Rectal smooth muscle tissue (tissue), 1 donor: ENCODE results near the gene ADGRA1.
"Not testable (repeated sequence)": the region's sequence is repeated elsewhere in the genome, so short reads cannot be mapped to it uniquely, and the experiment has no call there.

ENCODE experiments used
- H3K27ac ChIP-seq: one replicate; pipeline ENCODE4 v1.7.0; 2013; ENCODE audit warnings: low read depth, low read length, inconsistent platforms
- H3K27me3 ChIP-seq: one replicate; pipeline ENCODE4 v1.7.0; 2013; ENCODE audit warnings: low read length; ENCODE audit not compliant: control insufficient read depth, insufficient read depth
- H3K36me3 ChIP-seq: one replicate; pipeline ENCODE4 v1.7.0; 2013; ENCODE audit warnings: low read length; ENCODE audit not compliant: control insufficient read depth, insufficient read depth
- H3K4me1 ChIP-seq: one replicate; pipeline ENCODE4 v1.7.0; 2013; ENCODE audit warnings: low read length; ENCODE audit not compliant: control insufficient read depth, insufficient read depth
- H3K4me3 ChIP-seq: one replicate; pipeline ENCODE4 v1.7.0; 2013; ENCODE audit warnings: low read length
- H3K9ac ChIP-seq: one replicate; pipeline ENCODE4 v1.7.0; 2013; ENCODE audit warnings: low read length

The ADGRA1 gene

DNA sequence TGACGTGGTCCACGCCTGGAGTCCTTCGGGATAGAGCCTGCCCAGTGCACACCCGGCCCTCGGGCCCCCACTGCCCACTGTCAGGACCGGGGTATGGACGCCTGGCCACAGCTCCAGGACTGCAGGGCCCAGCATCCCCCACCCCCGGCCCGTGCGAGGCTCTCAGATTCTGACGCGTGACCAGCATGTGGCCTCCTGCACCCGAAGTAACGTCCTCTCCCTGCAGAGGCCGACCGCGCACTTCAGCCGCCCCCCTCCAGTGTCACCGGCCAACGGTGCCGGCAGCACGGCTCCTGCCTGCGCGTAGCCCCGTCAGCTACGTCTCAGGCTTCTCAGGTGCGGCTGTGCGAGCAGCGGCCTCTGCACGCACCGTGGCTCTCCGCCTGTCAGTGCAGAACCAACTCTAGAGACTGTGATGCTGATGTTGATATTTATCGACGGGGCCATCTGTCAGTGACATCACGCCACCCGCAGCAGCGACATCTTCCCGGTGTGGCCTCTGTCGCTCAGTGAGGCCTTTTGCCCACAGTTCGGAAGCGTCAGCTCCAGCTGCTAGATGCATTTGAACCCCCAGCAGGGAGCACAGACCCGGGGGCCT is 40.1 kb upstream of the ADGRA1 start:
- H3K4me3 ChIP-seq, result no peak overlapping the region
- H3K27me3 ChIP-seq, result no peaks in the 10 kb centered on the region
- H3K4me1 ChIP-seq, result no peaks in the 10 kb centered on the region
- no peak overlapping the region for H3K9ac ChIP-seq
- no peaks in the 10 kb centered on the region for H3K36me3 ChIP-seq
- H3K27ac ChIP-seq, result no peak overlapping the region

DNA sequence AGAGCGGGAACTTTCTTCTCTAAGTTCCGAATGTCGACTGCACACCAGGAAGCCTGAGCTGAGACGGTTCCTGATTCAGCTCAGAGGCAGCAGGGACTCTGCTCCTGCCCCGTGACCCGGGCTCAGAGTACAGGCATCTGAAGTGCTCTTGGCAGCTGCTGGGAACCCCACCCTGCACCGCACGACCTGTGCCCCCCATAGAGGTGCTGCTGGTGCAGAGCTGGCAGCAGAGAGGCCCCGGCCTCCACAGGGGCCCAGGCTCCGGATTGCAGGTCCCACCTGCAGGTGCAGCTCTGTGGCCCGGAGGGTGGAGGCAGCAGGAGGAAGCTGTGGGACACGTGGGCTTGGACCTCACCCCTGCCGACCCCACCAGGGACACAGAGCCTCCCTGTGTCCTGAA is 39.5 kb upstream of the ADGRA1 start:
- Histone ChIP-seq H3K4me3 (no peak overlapping the region), H3K9ac (no peak overlapping the region), H3K27ac (no peak overlapping the region), H3K36me3 (no peaks in the 10 kb centered on the region), H3K27me3 (no peaks in the 10 kb centered on the region), H3K4me1 (no peaks in the 10 kb centered on the region)

DNA sequence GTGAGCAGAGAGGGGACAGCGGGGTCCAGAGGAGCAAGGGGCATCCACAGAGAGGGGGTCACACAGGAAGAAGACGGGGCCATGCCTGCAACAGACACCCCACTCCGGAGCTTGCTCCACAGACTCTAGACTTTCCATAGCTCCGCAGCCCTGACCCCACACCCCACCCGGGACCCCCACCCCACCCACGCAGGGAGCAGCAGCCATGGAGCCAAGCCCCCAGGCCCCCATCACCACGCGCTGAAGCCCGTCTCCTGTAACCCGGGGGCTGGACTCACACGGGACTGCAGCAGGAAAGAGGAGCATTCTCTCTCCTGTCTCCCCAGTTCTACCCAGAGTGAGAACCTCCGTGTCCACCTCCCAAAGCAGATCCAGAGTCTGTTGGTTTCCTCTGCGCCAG is 38.8 kb upstream of the ADGRA1 start:
- no peaks in the 10 kb centered on the region for H3K27me3 ChIP-seq
- no peak overlapping the region for H3K27ac ChIP-seq
- H3K36me3 ChIP-seq, result no peaks in the 10 kb centered on the region
- H3K4me1 ChIP-seq, result no peaks in the 10 kb centered on the region
- H3K9ac ChIP-seq, result no peak overlapping the region
- no peak overlapping the region for H3K4me3 ChIP-seq

GRCh38 chr10:133049639-133050038 is 38.1 kb upstream of the ADGRA1 start:
- Histone ChIP-seq H3K4me1 (no peaks in the 10 kb centered on the region), H3K4me3 (no peak overlapping the region), H3K27ac (no peak overlapping the region), H3K9ac (no peak overlapping the region), H3K27me3 (no peaks in the 10 kb centered on the region), H3K36me3 (no peaks in the 10 kb centered on the region)

DNA sequence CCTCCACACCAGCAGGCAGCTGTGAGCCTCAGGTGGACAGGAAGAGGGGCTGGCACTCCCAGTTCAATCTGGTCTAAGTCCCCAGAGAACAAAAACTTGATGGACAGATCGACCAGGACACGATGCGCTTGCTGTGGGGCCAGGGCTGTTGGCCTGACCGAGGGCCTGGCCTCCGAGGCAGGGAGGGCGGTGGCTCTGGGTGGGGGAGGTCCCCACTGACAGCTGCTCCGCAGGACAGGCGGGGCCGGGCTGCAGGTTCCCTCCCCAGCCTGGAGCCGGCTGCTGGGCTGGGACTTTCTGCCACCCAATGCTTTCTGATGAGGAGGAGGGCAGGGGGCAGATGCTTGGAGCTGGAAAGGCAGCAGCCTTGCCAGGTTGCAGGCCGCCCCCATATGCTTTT is 37.4 kb upstream of the ADGRA1 start:
- Histone ChIP-seq H3K27ac (no peak overlapping the region), H3K9ac (no peak overlapping the region), H3K4me1 (no peaks in the 10 kb centered on the region), H3K36me3 (no peaks in the 10 kb centered on the region), H3K27me3 (peaks cover under 1% of the 10 kb centered on the region), H3K4me3 (no peak overlapping the region)

DNA sequence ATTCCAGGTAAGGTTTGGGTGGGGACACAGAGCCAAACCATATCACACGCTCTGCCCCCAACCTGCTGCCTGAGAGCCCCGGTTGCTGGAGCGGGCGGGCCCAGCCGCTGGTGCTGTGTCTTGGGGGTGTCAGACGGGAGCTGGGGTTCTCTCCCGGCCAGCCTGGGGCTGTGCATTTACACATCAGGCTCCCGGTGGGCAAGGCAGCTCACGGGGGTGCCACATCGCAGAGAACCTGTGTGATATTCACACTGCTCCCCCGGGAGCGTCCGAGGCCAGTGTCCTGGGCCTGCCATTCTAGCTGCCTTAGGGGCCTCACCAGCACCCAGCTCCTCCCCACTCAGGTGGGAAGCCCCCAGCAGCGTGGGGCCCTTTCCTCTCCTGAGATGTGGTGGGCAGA is 35.6 kb upstream of the ADGRA1 start:
- Histone ChIP-seq H3K27me3 (peaks cover 3% of the 10 kb centered on the region), H3K27ac (no peak overlapping the region), H3K4me1 (no peaks in the 10 kb centered on the region), H3K9ac (no peak overlapping the region), H3K4me3 (no peak overlapping the region), H3K36me3 (no peaks in the 10 kb centered on the region)

DNA sequence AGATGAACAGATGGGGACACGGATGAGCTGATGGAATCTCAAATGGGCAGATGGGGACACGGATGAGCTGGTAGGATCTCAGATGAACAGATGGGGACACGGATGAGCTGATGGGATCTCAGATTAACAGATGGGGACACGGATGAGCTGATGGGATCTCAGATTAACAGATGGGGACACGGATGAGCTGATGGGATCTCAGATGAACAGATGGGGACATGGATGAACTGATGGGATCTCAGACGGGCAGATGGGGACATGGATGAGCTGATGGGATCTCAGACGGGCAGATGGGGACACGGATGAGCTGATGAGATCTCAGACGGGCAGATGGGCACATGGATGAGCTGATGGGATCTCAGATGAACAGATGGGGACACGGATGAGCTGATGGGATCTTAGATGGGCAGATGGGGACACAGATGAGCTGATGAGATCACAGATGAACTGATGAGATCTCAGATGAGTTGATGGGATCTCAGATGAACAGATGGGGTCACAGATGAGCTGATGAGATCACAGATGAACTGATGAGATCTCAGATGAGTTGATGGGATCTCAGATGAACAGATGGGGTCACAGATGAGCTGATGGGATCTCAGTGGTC is 34.1 kb upstream of the ADGRA1 start:
- H3K27me3 ChIP-seq, H3K4me3 ChIP-seq, H3K27ac ChIP-seq, H3K36me3 ChIP-seq, H3K9ac ChIP-seq, H3K4me1 ChIP-seq: not testable (repeated sequence)

DNA sequence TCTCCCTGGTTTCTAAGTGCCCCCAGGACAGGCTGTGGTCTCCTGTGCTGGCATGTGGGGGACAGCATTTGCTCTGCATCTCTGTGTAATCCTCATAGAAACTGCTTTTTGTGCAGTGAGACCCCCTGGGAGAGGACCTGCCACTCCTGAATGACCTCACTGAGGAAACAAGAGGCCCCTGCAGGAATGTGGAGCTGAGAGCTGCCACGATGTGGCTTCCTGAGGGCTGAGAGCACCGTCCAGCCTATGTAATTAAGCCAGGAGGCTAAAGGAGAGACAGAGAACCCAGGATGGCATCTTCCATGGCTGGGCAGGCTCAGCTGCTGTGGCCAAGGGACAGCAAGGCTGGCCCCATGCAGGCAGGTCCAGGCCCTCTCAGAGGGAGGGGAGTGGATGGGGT is 32.3 kb upstream of the ADGRA1 start:
- Histone ChIP-seq H3K9ac (no peak overlapping the region), H3K27ac (no peak overlapping the region), H3K4me1 (no peaks in the 10 kb centered on the region), H3K4me3 (no peak overlapping the region), H3K36me3 (no peaks in the 10 kb centered on the region), H3K27me3 (peaks cover 3% of the 10 kb centered on the region)

DNA sequence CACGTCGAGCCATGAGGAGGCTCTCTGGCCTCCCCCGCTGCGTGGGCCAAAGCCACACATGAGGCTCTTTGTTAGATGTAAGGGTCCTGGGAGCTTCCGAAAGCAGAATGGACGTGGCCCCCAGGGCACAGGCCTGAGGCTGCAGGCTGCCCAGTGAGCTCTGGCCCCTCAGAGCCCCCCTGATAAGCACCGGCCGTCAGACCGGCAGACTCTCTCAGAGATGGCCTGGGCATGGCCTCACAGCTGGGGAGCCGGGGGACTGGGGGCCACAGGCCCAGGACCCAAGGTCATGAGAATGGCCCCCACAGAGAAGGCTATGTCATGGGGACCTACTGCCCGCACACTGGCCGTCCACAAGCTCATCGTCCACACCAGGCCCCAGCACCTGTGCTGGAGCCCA is 31.7 kb upstream of the ADGRA1 start:
- Histone ChIP-seq H3K9ac (no peak overlapping the region), H3K27me3 (peaks cover 3% of the 10 kb centered on the region), H3K27ac (no peak overlapping the region), H3K4me1 (no peaks in the 10 kb centered on the region), H3K4me3 (no peak overlapping the region), H3K36me3 (no peaks in the 10 kb centered on the region)

DNA sequence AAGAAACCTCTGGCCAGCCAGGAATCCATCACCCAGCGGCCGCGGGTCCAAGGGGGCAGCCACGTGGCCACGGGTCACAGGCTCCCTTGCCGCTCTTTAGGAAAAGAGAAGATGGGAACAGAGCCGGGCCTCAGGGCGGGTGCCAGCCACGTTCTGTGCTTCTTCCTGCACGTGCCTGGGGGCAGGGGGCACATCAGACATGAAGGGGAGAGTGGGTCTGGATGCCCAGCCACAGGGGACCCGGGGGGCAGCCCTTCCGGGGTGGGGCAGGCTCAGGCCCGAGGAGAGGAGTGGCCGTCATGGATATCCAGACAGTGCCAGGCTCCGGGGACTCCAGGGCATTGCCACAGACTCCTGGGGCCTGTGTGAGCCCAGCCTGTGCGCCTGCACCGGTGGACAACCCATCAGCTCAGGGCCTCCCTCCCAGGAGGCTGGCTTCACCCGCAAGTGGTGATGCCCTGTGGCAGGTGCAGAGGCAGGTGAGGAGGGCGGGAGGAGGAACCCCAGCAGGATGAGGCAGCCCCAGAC is 31.0 kb upstream of the ADGRA1 start:
- Histone ChIP-seq H3K4me3 (no peak overlapping the region), H3K27me3 (peaks cover 3% of the 10 kb centered on the region), H3K9ac (no peak overlapping the region), H3K4me1 (no peaks in the 10 kb centered on the region), H3K27ac (no peak overlapping the region), H3K36me3 (no peaks in the 10 kb centered on the region)

GRCh38 chr10:133058331-133059092 is 29.2 kb upstream of the ADGRA1 start:
- no peak overlapping the region for H3K9ac ChIP-seq
- H3K27me3 ChIP-seq, result peaks cover 3% of the 10 kb centered on the region
- no peak overlapping the region for H3K27ac ChIP-seq
- H3K4me1 ChIP-seq, result no peaks in the 10 kb centered on the region
- no peak overlapping the region for H3K4me3 ChIP-seq
- H3K36me3 ChIP-seq, result no peaks in the 10 kb centered on the region

GRCh38 chr10:133059093-133059470 is 28.6 kb upstream of the ADGRA1 start:
- Histone ChIP-seq H3K27ac (no peak overlapping the region), H3K4me3 (no peak overlapping the region), H3K4me1 (no peaks in the 10 kb centered on the region), H3K9ac (no peak overlapping the region), H3K36me3 (no peaks in the 10 kb centered on the region), H3K27me3 (peaks cover 3% of the 10 kb centered on the region)

GRCh38 chr10:133059571-133059970 is 28.2 kb upstream of the ADGRA1 start:
- H3K4me1 ChIP-seq, result no peaks in the 10 kb centered on the region
- H3K36me3 ChIP-seq, result no peaks in the 10 kb centered on the region
- H3K27ac ChIP-seq, result no peak overlapping the region
- H3K9ac ChIP-seq, result no peak overlapping the region
- peaks cover 3% of the 10 kb centered on the region for H3K27me3 ChIP-seq
- no peak overlapping the region for H3K4me3 ChIP-seq
